ENCODE results near the gene THAP11.

The THAP11 gene

GRCh38 chr16:67807148-67807682 is 34.9 kb upstream of the THAP11 start:
- Histone ChIP-seq H3K27me3 (ENCODE audit: insufficient read depth, low read length) (no peaks in the 10 kb centered on the region), H3K9ac (ENCODE audit: low read depth, low read length) (peak overlapping the region; percentile 31), H3K36me3 (ENCODE audit: insufficient read depth, low read length) (peaks cover 13% of the 10 kb centered on the region), H3K27ac (ENCODE audit: low read depth, low read length) (0 out of 2 replicates have a peak overlapping the region, but pooled peaks have one; percentile 54), H3K9me3 (ENCODE audit: insufficient read depth, low read depth, low read length) (no peaks in the 10 kb centered on the region), H3K4me3 (ENCODE audit: low read length) (peak overlapping the region; percentile 97), H3K4me1 (ENCODE audit: insufficient read depth, low read length) (peaks cover 9% of the 10 kb centered on the region; the same call in 1 of the 2 replicates)
- 34% methylated on average over 24 of the region's 24 CpGs for WGBS

GRCh38 chr16:67811899-67812298 is 30.2 kb upstream of the THAP11 start:
- H3K9ac ChIP-seq (ENCODE audit: low read depth, low read length) = no peak overlapping the region
- H3K27ac ChIP-seq (ENCODE audit: low read depth, low read length) = no peak overlapping the region
- WGBS = 94% methylated on average over 1 of the region's 1 CpG
- H3K4me1 ChIP-seq (ENCODE audit: insufficient read depth, low read length) = peaks cover 3% of the 10 kb centered on the region; the same call in 1 of the 2 replicates
- no peaks in the 10 kb centered on the region for H3K9me3 ChIP-seq (ENCODE audit: insufficient read depth, low read depth, low read length)
- no peaks in the 10 kb centered on the region for H3K27me3 ChIP-seq (ENCODE audit: insufficient read depth, low read length)
- no peaks in the 10 kb centered on the region for H3K36me3 ChIP-seq (ENCODE audit: insufficient read depth, low read length)
- H3K4me3 ChIP-seq (ENCODE audit: low read length) = no peak overlapping the region

- 84% methylated on average over 8 of the region's 8 CpGs for WGBS
- no peak overlapping the region for H3K27ac ChIP-seq (ENCODE audit: low read depth, low read length)
- no peaks in the 10 kb centered on the region for H3K27me3 ChIP-seq (ENCODE audit: insufficient read depth, low read length)
- H3K4me1 ChIP-seq (ENCODE audit: insufficient read depth, low read length) = no peaks in the 10 kb centered on the region
- H3K9ac ChIP-seq (ENCODE audit: low read depth, low read length) = no peak overlapping the region
- H3K9me3 ChIP-seq (ENCODE audit: insufficient read depth, low read depth, low read length) = no peaks in the 10 kb centered on the region
- no peak overlapping the region for H3K4me3 ChIP-seq (ENCODE audit: low read length)
- no peaks in the 10 kb centered on the region for H3K36me3 ChIP-seq (ENCODE audit: insufficient read depth, low read length)
Measured at GRCh38 chr16:67814567-67814966, 27.6 kb upstream of the THAP11 start.

GRCh38 chr16:67820608-67821259 is 21.4 kb upstream of the THAP11 start:
- Histone ChIP-seq H3K9me3 (ENCODE audit: insufficient read depth, low read depth, low read length) (no peaks in the 10 kb centered on the region), H3K27ac (ENCODE audit: low read depth, low read length) (no peak overlapping the region), H3K36me3 (ENCODE audit: insufficient read depth, low read length) (no peaks in the 10 kb centered on the region), H3K4me1 (ENCODE audit: insufficient read depth, low read length) (peaks cover 8% of the 10 kb centered on the region), H3K4me3 (ENCODE audit: low read length) (no peak overlapping the region), H3K9ac (ENCODE audit: low read depth, low read length) (no peak overlapping the region), H3K27me3 (ENCODE audit: insufficient read depth, low read length) (no peaks in the 10 kb centered on the region)
- 92% methylated on average over 11 of the region's 11 CpGs for WGBS

GRCh38 chr16:67822511-67822910 is 19.6 kb upstream of the THAP11 start:
- Histone ChIP-seq H3K4me1 (ENCODE audit: insufficient read depth, low read length) (peaks cover 8% of the 10 kb centered on the region), H3K4me3 (ENCODE audit: low read length) (no peak overlapping the region), H3K9me3 (ENCODE audit: insufficient read depth, low read depth, low read length) (no peaks in the 10 kb centered on the region), H3K9ac (ENCODE audit: low read depth, low read length) (peak overlapping the region; percentile 31; the same call in 1 of the 2 replicates), H3K27me3 (ENCODE audit: insufficient read depth, low read length) (no peaks in the 10 kb centered on the region), H3K36me3 (ENCODE audit: insufficient read depth, low read length) (peaks cover 15% of the 10 kb centered on the region), H3K27ac (ENCODE audit: low read depth, low read length) (no peak overlapping the region)
- 88% methylated on average over 2 of the region's 2 CpGs for WGBS

GRCh38 chr16:67825119-67825518 is 17.0 kb upstream of the THAP11 start:
- 83% methylated on average over 8 of the region's 8 CpGs for WGBS
- Histone ChIP-seq H3K9ac (ENCODE audit: low read depth, low read length) (no peak overlapping the region), H3K27me3 (ENCODE audit: insufficient read depth, low read length) (no peaks in the 10 kb centered on the region), H3K27ac (ENCODE audit: low read depth, low read length) (no peak overlapping the region), H3K36me3 (ENCODE audit: insufficient read depth, low read length) (peaks cover 40% of the 10 kb centered on the region), H3K4me1 (ENCODE audit: insufficient read depth, low read length) (peaks cover 8% of the 10 kb centered on the region), H3K9me3 (ENCODE audit: insufficient read depth, low read depth, low read length) (no peaks in the 10 kb centered on the region), H3K4me3 (ENCODE audit: low read length) (no peak overlapping the region)

GRCh38 chr16:67825906-67826305 is 16.2 kb upstream of the THAP11 start:
- Histone ChIP-seq H3K4me3 (ENCODE audit: low read length) (no peak overlapping the region), H3K36me3 (ENCODE audit: insufficient read depth, low read length) (peaks cover 48% of the 10 kb centered on the region), H3K9ac (ENCODE audit: low read depth, low read length) (no peak overlapping the region), H3K9me3 (ENCODE audit: insufficient read depth, low read depth, low read length) (no peaks in the 10 kb centered on the region), H3K27ac (ENCODE audit: low read depth, low read length) (no peak overlapping the region), H3K4me1 (ENCODE audit: insufficient read depth, low read length) (peaks cover 8% of the 10 kb centered on the region), H3K27me3 (ENCODE audit: insufficient read depth, low read length) (no peaks in the 10 kb centered on the region)
- 96% methylated on average over 14 of the region's 14 CpGs for WGBS

- no peaks in the 10 kb centered on the region for H3K27me3 ChIP-seq (ENCODE audit: insufficient read depth, low read length)
- no peak overlapping the region for H3K9ac ChIP-seq (ENCODE audit: low read depth, low read length)
- H3K36me3 ChIP-seq (ENCODE audit: insufficient read depth, low read length) = peaks cover 60% of the 10 kb centered on the region
- 97% methylated on average over 4 of the region's 4 CpGs for WGBS
- H3K4me3 ChIP-seq (ENCODE audit: low read length) = no peak overlapping the region
- H3K4me1 ChIP-seq (ENCODE audit: insufficient read depth, low read length) = peaks cover 8% of the 10 kb centered on the region
- H3K9me3 ChIP-seq (ENCODE audit: insufficient read depth, low read depth, low read length) = no peaks in the 10 kb centered on the region
- H3K27ac ChIP-seq (ENCODE audit: low read depth, low read length) = no peak overlapping the region
Measured at GRCh38 chr16:67828651-67829050, 13.5 kb upstream of the THAP11 start.

- Histone ChIP-seq H3K9ac (ENCODE audit: low read depth, low read length) (peak overlapping the region; percentile 86), H3K27me3 (ENCODE audit: insufficient read depth, low read length) (no peaks in the 10 kb centered on the region), H3K36me3 (ENCODE audit: insufficient read depth, low read length) (peaks cover 40% of the 10 kb centered on the region), H3K27ac (ENCODE audit: low read depth, low read length) (no peak overlapping the region), H3K4me3 (ENCODE audit: low read length) (peak overlapping the region; percentile 72), H3K4me1 (ENCODE audit: insufficient read depth, low read length) (no peaks in the 10 kb centered on the region), H3K9me3 (ENCODE audit: insufficient read depth, low read depth, low read length) (no peaks in the 10 kb centered on the region)
- WGBS = 16% methylated on average over 3 of the region's 3 CpGs
Measured at GRCh38 chr16:67833030-67833414, 9.1 kb upstream of the THAP11 start.

- Histone ChIP-seq H3K27me3 (ENCODE audit: insufficient read depth, low read length) (no peaks in the 10 kb centered on the region), H3K36me3 (ENCODE audit: insufficient read depth, low read length) (peaks cover 34% of the 10 kb centered on the region), H3K27ac (ENCODE audit: low read depth, low read length) (no peak overlapping the region), H3K9ac (ENCODE audit: low read depth, low read length) (peak overlapping the region; percentile 86), H3K9me3 (ENCODE audit: insufficient read depth, low read depth, low read length) (no peaks in the 10 kb centered on the region), H3K4me1 (ENCODE audit: insufficient read depth, low read length) (no peaks in the 10 kb centered on the region), H3K4me3 (ENCODE audit: low read length) (peak overlapping the region; percentile 72)
- 2% methylated on average over 49 of the region's 49 CpGs for WGBS
Measured at GRCh38 chr16:67833415-67834241, 8.5 kb upstream of the THAP11 start.

GRCh38 chr16:67834242-67834614 is 7.9 kb upstream of the THAP11 start:
- Histone ChIP-seq H3K9ac (ENCODE audit: low read depth, low read length) (peak overlapping the region; percentile 86), H3K4me3 (ENCODE audit: low read length) (peak overlapping the region; percentile 72), H3K4me1 (ENCODE audit: insufficient read depth, low read length) (no peaks in the 10 kb centered on the region), H3K36me3 (ENCODE audit: insufficient read depth, low read length) (peaks cover 28% of the 10 kb centered on the region), H3K9me3 (ENCODE audit: insufficient read depth, low read depth, low read length) (no peaks in the 10 kb centered on the region), H3K27ac (ENCODE audit: low read depth, low read length) (no peak overlapping the region), H3K27me3 (ENCODE audit: insufficient read depth, low read length) (no peaks in the 10 kb centered on the region)
- WGBS = 90% methylated on average over 10 of the region's 10 CpGs

All from HUES64 (cell line).